GM12875 (cell line): Measurements from ENCODE around the gene SLC22A23.

ENCODE experiments used
- H3K4me3 ChIP-seq: one replicate; pipeline ENCODE4 v1.5.1; 2011; ENCODE audit warnings: low read depth, low read length, control low read depth
- TF ChIP-seq, protein P1 (sequence below): IDR thresholded peaks from 2 replicates; pipeline ENCODE4 v1.5.1; 2011; ENCODE audit warnings: low read depth, mild to moderate bottlenecking, control low read depth, inconsistent platforms, low read length, moderate library complexity, borderline replicate concordance; ENCODE audit not compliant: insufficient read depth

SLC22A23 gene

DNA sequence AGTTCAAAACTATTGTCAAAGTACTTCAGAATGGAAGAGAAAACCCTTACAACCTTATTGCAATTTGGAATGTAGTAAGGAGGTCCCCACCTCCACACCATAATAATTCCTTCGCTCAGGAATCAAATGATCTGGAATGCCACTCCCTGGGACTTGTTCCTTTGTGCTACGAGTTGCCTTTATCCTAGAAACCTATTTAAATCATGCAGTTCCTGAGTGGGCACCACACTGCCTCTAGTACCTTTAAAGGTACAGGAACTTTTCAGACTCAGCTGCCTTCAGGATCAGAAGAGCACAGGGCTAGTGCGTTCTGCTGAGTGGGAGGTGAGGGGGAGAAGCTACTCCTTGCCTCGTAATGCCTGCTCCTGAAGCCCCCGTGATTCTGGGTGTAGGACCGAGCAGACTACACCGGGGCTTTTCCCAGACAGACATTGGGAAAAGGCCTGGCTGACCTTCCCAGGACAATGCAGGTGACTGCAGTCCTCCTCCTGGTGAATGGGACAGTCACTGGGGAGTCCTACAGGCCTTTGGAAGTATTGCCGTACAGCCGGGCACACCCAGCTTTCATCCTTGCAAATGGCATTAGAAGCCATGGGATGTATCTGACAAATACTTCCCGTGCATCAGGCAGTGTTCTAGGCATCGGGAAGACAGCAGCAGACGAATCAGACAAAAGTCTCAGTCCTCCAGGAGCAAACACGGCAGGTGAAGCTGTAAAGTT, 217.6 kb downstream of the SLC22A23 start:
- TF ChIP-seq, protein P1, sequence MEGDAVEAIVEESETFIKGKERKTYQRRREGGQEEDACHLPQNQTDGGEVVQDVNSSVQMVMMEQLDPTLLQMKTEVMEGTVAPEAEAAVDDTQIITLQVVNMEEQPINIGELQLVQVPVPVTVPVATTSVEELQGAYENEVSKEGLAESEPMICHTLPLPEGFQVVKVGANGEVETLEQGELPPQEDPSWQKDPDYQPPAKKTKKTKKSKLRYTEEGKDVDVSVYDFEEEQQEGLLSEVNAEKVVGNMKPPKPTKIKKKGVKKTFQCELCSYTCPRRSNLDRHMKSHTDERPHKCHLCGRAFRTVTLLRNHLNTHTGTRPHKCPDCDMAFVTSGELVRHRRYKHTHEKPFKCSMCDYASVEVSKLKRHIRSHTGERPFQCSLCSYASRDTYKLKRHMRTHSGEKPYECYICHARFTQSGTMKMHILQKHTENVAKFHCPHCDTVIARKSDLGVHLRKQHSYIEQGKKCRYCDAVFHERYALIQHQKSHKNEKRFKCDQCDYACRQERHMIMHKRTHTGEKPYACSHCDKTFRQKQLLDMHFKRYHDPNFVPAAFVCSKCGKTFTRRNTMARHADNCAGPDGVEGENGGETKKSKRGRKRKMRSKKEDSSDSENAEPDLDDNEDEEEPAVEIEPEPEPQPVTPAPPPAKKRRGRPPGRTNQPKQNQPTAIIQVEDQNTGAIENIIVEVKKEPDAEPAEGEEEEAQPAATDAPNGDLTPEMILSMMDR: no peak

DNA sequence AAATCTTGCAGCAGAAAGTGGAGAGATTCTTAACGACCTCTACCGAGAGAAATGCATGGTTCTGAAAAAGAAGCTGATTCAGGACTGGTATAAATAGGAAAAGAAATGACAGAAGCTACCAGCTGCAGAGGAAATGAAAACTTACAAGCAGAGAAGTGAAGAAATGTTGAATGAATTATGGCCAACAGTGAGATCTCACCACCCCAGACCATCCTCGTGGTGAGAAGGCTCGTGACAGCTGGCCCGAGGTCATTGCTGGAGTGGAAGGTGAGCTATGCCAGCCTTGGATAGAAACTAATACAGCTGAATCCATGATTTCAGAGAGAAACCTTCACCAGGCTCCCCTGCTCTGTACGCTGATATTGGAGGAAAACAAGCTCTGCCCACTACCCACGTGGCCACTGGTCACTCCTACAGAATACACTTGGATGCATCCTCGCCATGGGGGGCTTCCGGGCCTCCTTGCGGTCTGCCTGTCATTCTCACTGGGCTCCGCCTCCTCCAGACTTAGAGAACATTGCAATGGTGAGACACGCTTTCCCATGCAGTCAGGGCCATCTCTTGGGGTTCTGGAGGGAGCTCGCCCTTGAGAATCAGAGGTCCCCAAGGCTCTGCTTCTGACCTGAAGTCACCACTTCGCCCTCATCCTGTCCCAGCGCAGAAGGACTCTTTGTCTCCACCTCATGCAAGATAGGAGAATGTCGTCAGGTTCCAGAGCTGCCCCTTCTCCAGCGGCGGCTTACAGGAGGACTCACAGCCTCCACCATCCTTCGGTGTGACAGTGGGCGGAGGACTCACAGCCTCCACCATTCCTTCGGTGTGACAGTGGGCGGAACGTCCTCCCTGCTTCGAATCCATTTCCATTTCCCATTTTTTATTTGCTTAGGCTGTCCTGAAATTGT, 218.8 kb downstream of the SLC22A23 start:
- TF ChIP-seq, protein P1: no peak
- no peak overlapping the region for H3K4me3 ChIP-seq

More for the DNA sequence above, 217.6 kb downstream of the SLC22A23 start:
- H3K4me3 ChIP-seq: no peak overlapping the region

DNA sequence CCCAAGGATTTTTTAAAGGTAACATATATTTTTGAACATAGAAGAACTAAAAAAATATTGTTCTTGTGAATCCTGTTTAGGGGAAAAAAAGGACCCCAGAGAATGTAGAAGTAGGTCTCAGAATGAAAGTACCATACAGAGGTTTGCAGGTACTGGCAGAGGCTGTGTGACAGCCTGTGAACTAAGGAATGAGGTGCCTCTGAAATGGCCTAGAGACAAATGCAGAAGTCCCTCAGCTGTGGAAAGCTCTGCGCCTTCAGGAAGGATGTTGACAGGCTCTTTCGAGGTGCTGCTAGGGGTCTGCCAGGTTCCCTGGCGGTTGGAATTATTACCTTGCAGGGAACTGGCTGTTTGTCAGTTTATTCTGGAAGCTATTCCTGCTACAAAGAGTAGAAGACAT, 220.8 kb downstream of the SLC22A23 start:
- TF ChIP-seq, protein P1: no peak
- H3K4me3 ChIP-seq: no peak overlapping the region

DNA sequence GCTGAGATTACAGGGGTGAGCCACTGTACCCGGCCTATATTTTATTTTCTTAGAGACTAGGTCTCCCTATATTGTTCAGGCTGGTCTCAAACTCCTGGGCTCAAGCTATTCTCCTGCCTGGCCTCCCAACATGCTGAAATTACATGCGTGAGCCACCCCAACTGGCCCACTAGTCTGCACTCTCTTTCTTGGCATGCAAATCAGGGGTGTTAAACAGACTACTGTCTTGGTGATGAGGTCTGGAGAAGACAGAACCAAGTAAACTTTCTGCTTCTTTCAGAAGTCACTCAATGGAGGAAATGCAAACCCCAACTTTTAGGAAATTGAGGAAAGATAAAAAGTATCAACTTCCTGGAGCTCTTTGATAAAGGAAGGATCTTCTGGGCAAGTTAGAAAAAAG, 221.4 kb downstream of the SLC22A23 start:
- TF ChIP-seq, protein P1: no peak
- H3K4me3 ChIP-seq: no peak overlapping the region

DNA sequence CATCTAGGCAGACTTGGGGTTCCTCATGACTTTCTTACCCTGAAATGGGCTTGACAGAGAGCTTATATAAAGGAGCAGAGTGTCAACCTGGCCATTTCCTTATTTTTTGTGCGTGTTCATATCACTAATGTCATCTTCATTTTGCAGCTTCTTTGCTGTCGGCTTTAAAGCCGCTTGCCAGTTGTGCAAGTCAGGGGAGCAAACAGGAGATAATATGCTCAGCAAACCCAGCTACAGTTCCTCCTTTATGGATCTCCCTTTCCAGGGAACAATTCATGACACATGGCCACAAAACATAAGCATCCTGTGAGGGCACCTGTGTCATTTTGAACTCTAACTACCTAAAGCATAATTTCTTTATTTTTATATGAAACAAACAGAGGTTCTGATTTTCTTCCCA, 222.9 kb downstream of the SLC22A23 start:
- TF ChIP-seq, protein P1: no peak

DNA sequence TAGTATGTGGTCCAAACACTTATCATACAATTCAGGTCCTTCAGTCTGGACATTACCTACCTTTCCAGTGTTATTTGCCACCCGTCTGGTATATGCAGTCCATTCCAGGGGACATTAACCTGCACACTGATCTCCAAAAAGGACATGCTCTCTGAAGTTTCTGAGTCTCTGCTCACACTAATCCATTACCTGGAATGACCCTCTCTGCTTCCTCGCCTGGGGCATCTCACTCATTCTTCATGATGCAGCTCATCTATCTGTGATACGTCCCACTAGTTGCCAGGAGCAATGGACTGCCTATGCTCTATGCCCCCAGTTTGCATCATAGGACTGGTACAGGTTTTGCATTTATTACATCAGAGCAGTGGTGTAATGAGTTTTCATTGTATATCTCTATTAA, 223.5 kb downstream of the SLC22A23 start:
- TF ChIP-seq, protein P1: no peak

More for the DNA sequence above, 222.9 kb downstream of the SLC22A23 start:
- H3K4me3 ChIP-seq: no peak overlapping the region

More for the DNA sequence above, 223.5 kb downstream of the SLC22A23 start:
- no peak overlapping the region for H3K4me3 ChIP-seq
